HEK293 (cell line): ENCODE data around the gene CELF6.

Source experiments
- CTCF ChIP-seq: fragments of 450-650 bp; formaldehyde crosslinking; IDR thresholded peaks from 2 replicates; pipeline ENCODE4 v1.5.1; 2016; ENCODE audit warnings: missing biosample characterization, missing genetic modification characterization
- FEZF1 ChIP-seq: fragments of 450-650 bp; formaldehyde crosslinking; IDR thresholded peaks from 2 replicates; pipeline ENCODE4 v1.5.1; 2016; ENCODE audit warnings: missing biosample characterization, missing genetic modification characterization
- REST ChIP-seq: fragments of 450-650 bp; formaldehyde crosslinking; IDR thresholded peaks from 2 replicates; pipeline ENCODE4 v1.5.1; 2016; ENCODE audit warnings: missing biosample characterization, missing genetic modification characterization
- SETDB1 ChIP-seq: IDR thresholded peaks from one replicate; pipeline ENCODE4 v1.6.1; 2017; ENCODE audit warnings: mild to moderate bottlenecking, low read length, moderate library complexity, mixed read lengths; ENCODE audit not compliant: insufficient read length
- ZBTB10 ChIP-seq: fragments of 450-650 bp; formaldehyde crosslinking; IDR thresholded peaks from 2 replicates; pipeline ENCODE4 v1.5.1; 2016; ENCODE audit warnings: missing biosample characterization, missing genetic modification characterization
- ZBTB7A ChIP-seq: fragments of 450-650 bp; formaldehyde crosslinking; IDR thresholded peaks from 2 replicates; pipeline ENCODE4 v1.5.1; 2016; ENCODE audit warnings: low read depth, missing biosample characterization, missing genetic modification characterization
- ZNF600 ChIP-seq: fragments of 450-650 bp; formaldehyde crosslinking; IDR thresholded peaks from 2 replicates; pipeline ENCODE4 v1.5.1; 2016; ENCODE audit warnings: missing biosample characterization, missing genetic modification characterization
- ZNF629 ChIP-seq: fragments of 450-650 bp; formaldehyde crosslinking; IDR thresholded peaks from 2 replicates; pipeline ENCODE4 v1.5.1; 2017; ENCODE audit warnings: missing biosample characterization, missing genetic modification characterization

- TF ChIP-seq CTCF (tag by site-specific recombination) (no peak), FEZF1 (no peak), ZBTB7A (no peak), REST (tag by site-specific recombination) (no peak), ZBTB10 (tag by site-specific recombination) (no peak), ZNF629 (no peak), SETDB1 (no peak), ZNF600 (tag by site-specific recombination) (no peak)
Measured at GRCh38 chr15:72238586-72238985, 81.4 kb downstream of the CELF6 start.
